Right lobe of liver (tissue), 4 donors: Measurements from ENCODE around the gene EML4.

Experiments
- CTCF ChIP-seq, 4 donors: fragments of 200-600 bp in 3 of 4; fragments of 450-650 bp in 1 of 4; IDR thresholded peaks; one replicate each; pipeline versions ENCODE4 v1.5.1 to v1.8.0; 2016 to 2022; ENCODE audit warnings: antibody characterized with exemption in 4 of 4, mild to moderate bottlenecking in 2 of 4
- POLR2A ChIP-seq: fragments of 450-650 bp; IDR thresholded peaks from one replicate; pipeline ENCODE4 v1.6.1; 2017; ENCODE audit warnings: antibody characterized with exemption, mild to moderate bottlenecking
- donor health status: DM: no; HTN: no; CAD: no.
- donor health status: DM: no; HTN: no; CAD: no.
- donor health status: DM: no; HTN: yes; CAD: no.

GRCh38 chr2:42194428-42194827 is 25.3 kb downstream of the EML4 start:
- no peak for TF ChIP-seq CTCF (IDR thresholded peaks at IDR 0.05)
- no peak for TF ChIP-seq POLR2A
